ENCODE data around the gene VAV2. TPM values are rescaled to one million over a fixed set of nuclear protein-coding genes. Genes with fewer than 3 reads are reported as not detected.

The VAV2 gene
- total and polyA plus RNA-seq, 2 of the 4 experiments (the other 2 are of a cell fraction): 10.8 to 13.4 TPM

GRCh38 chr9:133858771-133859170, 133.4 kb downstream of the VAV2 start:
- no peak overlapping the region for H2AK5ac ChIP-seq (ENCODE audit: low read depth, low read length)
- H4K5ac ChIP-seq (ENCODE audit: low read depth, low read length): no peak overlapping the region
- H2BK20ac ChIP-seq (ENCODE audit: low read depth, low read length): no peak overlapping the region
- H4K20me1 ChIP-seq (ENCODE audit: insufficient read depth, low read length): peaks cover 25% of the 10 kb centered on the region
- POLR2A ChIA-PET (ENCODE audit: unreplicated experiment): no interaction called here
- ATAC-seq (ENCODE audit: low read depth) (no peak), DNase-seq (no peak)
- no peak overlapping the region for H3K14ac ChIP-seq (replicated peaks; ENCODE audit: low read depth, low read length)
- peaks cover 21 to 59% of the 10 kb centered on the region in 2 experiments for H3K79me1 ChIP-seq (ENCODE audit: low read depth in 1 of 2, low read length in 2 of 2)
- no peak overlapping the region for H2AFZ ChIP-seq (replicated peaks; ENCODE audit: low read length, poor library complexity)
- H3K4me2 ChIP-seq (ENCODE audit: low read depth, low read length): no peak overlapping the region
- no peak overlapping the region for H3K4me3 ChIP-seq (ENCODE audit: insufficient read depth, low read depth, low read length)
- no peak overlapping the region for H3K4ac ChIP-seq (ENCODE audit: low read depth, low read length)
- no CpG with 5 or more reads among the region's 11 CpGs for WGBS, 2 experiments (ENCODE audit: extremely low coverage in 2 of 2, insufficient read length in 1 of 2)
- H3K9me1 ChIP-seq (ENCODE audit: insufficient read depth, low read length): peaks cover 24% of the 10 kb centered on the region
- H3K9ac ChIP-seq (ENCODE audit: low read depth, low read length): no peak overlapping the region
- BruUV-seq (replicated peaks): no TSS peak
- peaks cover 9% of the 10 kb centered on the region; the same call in 1 of the 2 replicates for H3K36me3 ChIP-seq (ENCODE audit: control insufficient read depth, insufficient read depth, low read length)
- no peak overlapping the region for H3K18ac ChIP-seq (ENCODE audit: low read depth, low read length)
- no peak overlapping the region for H2BK5ac ChIP-seq (ENCODE audit: low read depth, low read length, poor library complexity, severe bottlenecking)
- no peak overlapping the region for H2BK120ac ChIP-seq (ENCODE audit: low read depth, low read length)
- no peak overlapping the region for H4K91ac ChIP-seq (ENCODE audit: insufficient read depth, low read depth, low read length)
- intact Hi-C loops (cut with micrococcal nuclease) (no loop called here), in situ Hi-C loops (cut with MboI; ENCODE audit: low sequenced_read_pairs) (no loop called here), dilution Hi-C loops (cut with HindIII; ENCODE audit: low sequenced_read_pairs, unreplicated experiment) (no loop called here)
- H2AK9ac ChIP-seq (replicated peaks; ENCODE audit: low read depth, low read length, poor library complexity): no peak overlapping the region
- no peak overlapping the region for H2BK15ac ChIP-seq (ENCODE audit: low read depth, low read length)
- no peak overlapping the region for H3K23ac ChIP-seq (ENCODE audit: low read depth, low read length)
- CTCF ChIA-PET: no interaction called here
- TF ChIP-seq RCOR1 (IDR thresholded peaks at IDR 0.05; ENCODE audit: insufficient replicate concordance, low read length): no peak
- no peak for TF ChIP-seq CHD1 (IDR thresholded peaks at IDR 0.05; ENCODE audit: low read depth, low read length)
- no peak for TF ChIP-seq NFE2L2 (IDR thresholded peaks at IDR 0.05; ENCODE audit: low read depth, low read length)
- no peak for TF ChIP-seq BHLHE40 (IDR thresholded peaks at IDR 0.05; ENCODE audit: low read depth, low read length)
- TF ChIP-seq SMC3 (IDR thresholded peaks at IDR 0.05; ENCODE audit: low read depth, low read length): no peak
- no peak for TF ChIP-seq MAFK (IDR thresholded peaks at IDR 0.05; ENCODE audit: low read depth, low read length)
- no peak for TF ChIP-seq RAD21 (IDR thresholded peaks at IDR 0.05; ENCODE audit: low read length)
- no peak for TF ChIP-seq POLR2A (IDR thresholded peaks at IDR 0.05; ENCODE audit: low read depth, low read length)
- no peak for TF ChIP-seq FOS (IDR thresholded peaks at IDR 0.05; ENCODE audit: low read depth, low read length)
- TF ChIP-seq USF2 (IDR thresholded peaks at IDR 0.05; ENCODE audit: low read depth, low read length): no peak
- no peak for TF ChIP-seq ELK1 (IDR thresholded peaks at IDR 0.05; ENCODE audit: borderline replicate concordance, low read depth, low read length)
- TF ChIP-seq CTCF (conservative IDR thresholded peaks at IDR 0.05; ENCODE audit: low read depth, low read length): no peak
- no peak for TF ChIP-seq RFX5 (IDR thresholded peaks at IDR 0.05; ENCODE audit: low read depth, low read length)
- no peak overlapping the region for H3K56ac ChIP-seq (ENCODE audit: extremely low read depth, insufficient read depth, low read length)
- no peaks in the 10 kb centered on the region for H3K9me3 ChIP-seq (ENCODE audit: control insufficient read depth, insufficient read depth, low read length)
- H4K8ac ChIP-seq (ENCODE audit: low read depth in 2 of 2, low read length in 2 of 2): no peak overlapping the region
- H3K4me1 ChIP-seq (ENCODE audit: control insufficient read depth, insufficient read depth, low read length): peaks cover 12% of the 10 kb centered on the region
- no peak overlapping the region for H3K27ac ChIP-seq (ENCODE audit: insufficient read depth, low read length)
- no peaks in the 10 kb centered on the region for H3K27me3 ChIP-seq (ENCODE audit: control insufficient read depth, insufficient read depth, low read length)
